Pancreas (tissue), 10 donors: ENCODE data around the gene OLIG1. TPM values are rescaled to one million over a fixed set of nuclear protein-coding genes. Genes with fewer than 3 reads are reported as not detected.
A peak's percentile ranks its signal among the peaks of the same experiment; 100 is the strongest.

ENCODE experiments used
- ATAC-seq, 4 donors: fragments of 200-7000 bp; cut with Tn5 transposase; one replicate each; pipeline versions ENCODE4 v1.8.0 to v1.9.1; 2020; ENCODE audit warnings: mild to moderate bottlenecking in 4 of 4, moderate library complexity in 4 of 4
- DNase-seq, 6 donors: peaks; one replicate each; pipeline ENCODE4 v3.0.0-alpha.2; 2020
- FAIRE-seq: peaks from 2 replicates; lab custom pipeline; 2012; peaks lifted over from hg19 to GRCh38; lab: Jason Lieb, UNC
- H3K27ac ChIP-seq, 4 donors: fragments of 200-600 bp; sonication (generic); 1 replicate in 3 of 4; 2 replicates in 1 of 4; pipeline versions ENCODE4 v1.5.0 to v1.8.0; 2020
- H3K27me3 ChIP-seq, 4 donors: fragments of 200-600 bp; one replicate each; pipeline ENCODE4 v1.8.0; 2021
- H3K36me3 ChIP-seq, 3 donors: fragments of 200-600 bp; sonication (generic) in 1 of 3; one replicate each; pipeline versions ENCODE4 v1.5.0 to v1.8.0; 2020 to 2021
- H3K4me1 ChIP-seq, 3 donors: fragments of 200-600 bp; one replicate each; pipeline ENCODE4 v1.8.0; 2021
- H3K4me3 ChIP-seq, 4 donors: fragments of 200-600 bp; sonication (generic) in 2 of 4; one replicate each; pipeline versions ENCODE4 v1.5.0 to v1.8.0; 2020 to 2021
- H3K9me3 ChIP-seq, 4 donors: fragments of 200-600 bp; one replicate each; pipeline ENCODE4 v1.8.0; 2021
- CTCF ChIP-seq, 4 donors: fragments of 200-600 bp; sonication (generic) in 3 of 4; IDR thresholded peaks; one replicate each; pipeline versions ENCODE4 v1.5.0 to v1.8.0; 2021; ENCODE audit warnings: antibody characterized with exemption in 4 of 4
- WGBS, 2 donors: extraction: QIAGEN DNeasy Blood & Tissue Kit; methylation state at CpG; one replicate each; pipeline ENCODE4 v1.1.7; 2013; 5-methylcytosine and 5-hydroxymethylcytosine counted together
- intact Hi-C, 3 donors: fragments of 100-400 bp; cut with DNase I; formaldehyde crosslinking; loops; one replicate each; pipeline versions ENCODE4 v1.11.1 to v1.14.2; 2022
- polyA plus RNA-seq, 2 donors: library from polyadenylated mRNA; stranded (reverse); fragments of 200-250 nt; gene quantifications; one replicate each; pipeline ENCODE4 v1.2.3, GENCODE V29; 2013
- total RNA-seq, 6 donors: library from RNA; stranded (reverse); fragmentation: NEBNext Ultra II Directional in 4 of 6; extraction: Animal tissue kit (Norgen Biotek cat#: 25700) in 4 of 6; gene quantifications; one replicate each; pipeline versions ENCODE4 v1.2.1 to v1.2.4, GENCODE V29; 2021 to 2023
- donor health status: healthy with polysubstance abuse.
- donor health status: DM: no; HTN: no; CAD: no; lungs with moderate emphysema.
- donor health status: DM: no; HTN: no; CAD: no.
- donor health status: control.
- donor health status: control.
- donor health status: Bipolar disorder and iron deficiency.
- donor health status: DM: yes; HTN: yes; CAD: no.
- donor health status: DM: no; HTN: no; CAD: no.
- donor health status: DM: no; HTN: no; CAD: no.
- donor health status: DM: yes; HTN: yes; CAD: no.

Gene OLIG1
- total and polyA plus RNA-seq, 8 donors = 0.09 to 0.51 (median 0.19) TPM; not detected in 3

DNA sequence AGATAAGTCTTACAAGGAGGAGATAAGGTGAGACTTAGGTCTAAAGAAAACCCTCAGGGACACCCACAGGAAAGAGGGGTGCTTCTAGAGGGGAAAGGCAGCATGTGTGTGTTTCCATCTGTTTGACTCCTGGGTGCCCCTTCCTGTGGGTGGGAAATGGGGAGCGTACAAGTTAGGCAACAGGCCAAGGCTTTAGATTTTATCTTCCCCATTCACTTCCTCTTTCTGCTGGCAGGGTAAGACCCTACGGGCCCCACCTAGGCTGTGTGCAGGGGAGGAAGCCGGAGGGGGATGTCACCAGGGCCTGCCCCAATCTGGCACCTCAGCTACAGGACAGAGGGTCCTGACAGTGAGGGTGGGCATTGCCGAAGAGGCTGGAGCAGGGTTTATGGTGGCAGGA is 2.5 kb upstream of the OLIG1 start:
- FAIRE-seq (no peak), DNase-seq (no peak), ATAC-seq (no peak)
- H3K36me3 ChIP-seq = no peaks in the 10 kb centered on the region
- no peaks in the 10 kb centered on the region for H3K9me3 ChIP-seq
- H3K4me3 ChIP-seq = no peak overlapping the region
- H3K27ac ChIP-seq = no peak overlapping the region
- TF ChIP-seq CTCF (IDR thresholded peaks at IDR 0.05) = no peak
- WGBS, 2 donors = 56 to 77% methylated on average over 4 of the region's 4 CpGs
- H3K27me3 ChIP-seq = peaks cover 0 to 44% (median 8%) of the 10 kb centered on the region in 4 donors
- intact Hi-C loops = no loop called here
- H3K4me1 ChIP-seq = peaks cover 0 to 8% (median 8%) of the 10 kb centered on the region in 3 donors

GRCh38 chr21:33069243-33069642 is 698 bp upstream of the OLIG1 start:
- Histone ChIP-seq H3K36me3 (no peaks in the 10 kb centered on the region), H3K9me3 (no peaks in the 10 kb centered on the region), H3K4me3 (no peak overlapping the region), H3K4me1 (peaks cover 0 to 8% (median 8%) of the 10 kb centered on the region in 3 donors), H3K27me3 (peaks cover 0 to 55% (median 8%) of the 10 kb centered on the region in 4 donors), H3K27ac (no peak overlapping the region)
- intact Hi-C loops = no loop called here
- no peak for DNase-seq
- TF ChIP-seq CTCF (IDR thresholded peaks at IDR 0.05) = no peak
- ATAC-seq = no peak
- WGBS, 2 donors = 60 to 62% methylated on average over 5 of the region's 5 CpGs
- no peak for FAIRE-seq

GRCh38 chr21:33069645-33069993 is 322 bp upstream of the OLIG1 start:
- no peaks in the 10 kb centered on the region for H3K9me3 ChIP-seq
- TF ChIP-seq CTCF (IDR thresholded peaks at IDR 0.05) = no peak
- 2 to 3% methylated on average over 11 of the region's 11 CpGs for WGBS, 2 donors
- no peak for FAIRE-seq
- ATAC-seq = no peak
- DNase-seq = no peak
- H3K36me3 ChIP-seq = no peaks in the 10 kb centered on the region
- intact Hi-C loops = no loop called here
- H3K27ac ChIP-seq = no peak overlapping the region
- H3K4me1 ChIP-seq = peaks cover 0 to 8% (median 8%) of the 10 kb centered on the region in 3 donors
- H3K27me3 ChIP-seq = peaks cover 0 to 55% (median 8%) of the 10 kb centered on the region in 4 donors
- peak overlapping the region in 2 of 4 donors; percentile 26 to 49 for H3K4me3 ChIP-seq

DNA sequence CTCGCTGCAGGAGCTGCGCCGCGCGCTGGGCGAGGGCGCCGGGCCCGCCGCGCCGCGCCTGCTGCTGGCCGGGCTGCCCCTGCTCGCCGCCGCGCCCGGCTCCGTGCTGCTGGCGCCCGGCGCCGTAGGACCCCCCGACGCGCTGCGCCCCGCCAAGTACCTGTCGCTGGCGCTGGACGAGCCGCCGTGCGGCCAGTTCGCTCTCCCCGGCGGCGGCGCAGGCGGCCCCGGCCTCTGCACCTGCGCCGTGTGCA is 730 bp downstream of the OLIG1 start:
- Histone ChIP-seq H3K27ac (no peak overlapping the region), H3K36me3 (no peaks in the 10 kb centered on the region), H3K9me3 (no peaks in the 10 kb centered on the region), H3K4me1 (peaks cover 0 to 8% (median 8%) of the 10 kb centered on the region in 3 donors), H3K4me3 (peak overlapping the region in 2 of 4 donors; percentile 26 to 49), H3K27me3 (peaks cover 0 to 55% (median 8%) of the 10 kb centered on the region in 4 donors)
- no peak for ATAC-seq
- TF ChIP-seq CTCF (IDR thresholded peaks at IDR 0.05) = no peak
- FAIRE-seq = no peak
- DNase-seq = no peak
- 0 to 1% methylated on average over 16 to 44 of the region's 44 CpGs for WGBS, 2 donors
- intact Hi-C loops = no loop called here

DNA sequence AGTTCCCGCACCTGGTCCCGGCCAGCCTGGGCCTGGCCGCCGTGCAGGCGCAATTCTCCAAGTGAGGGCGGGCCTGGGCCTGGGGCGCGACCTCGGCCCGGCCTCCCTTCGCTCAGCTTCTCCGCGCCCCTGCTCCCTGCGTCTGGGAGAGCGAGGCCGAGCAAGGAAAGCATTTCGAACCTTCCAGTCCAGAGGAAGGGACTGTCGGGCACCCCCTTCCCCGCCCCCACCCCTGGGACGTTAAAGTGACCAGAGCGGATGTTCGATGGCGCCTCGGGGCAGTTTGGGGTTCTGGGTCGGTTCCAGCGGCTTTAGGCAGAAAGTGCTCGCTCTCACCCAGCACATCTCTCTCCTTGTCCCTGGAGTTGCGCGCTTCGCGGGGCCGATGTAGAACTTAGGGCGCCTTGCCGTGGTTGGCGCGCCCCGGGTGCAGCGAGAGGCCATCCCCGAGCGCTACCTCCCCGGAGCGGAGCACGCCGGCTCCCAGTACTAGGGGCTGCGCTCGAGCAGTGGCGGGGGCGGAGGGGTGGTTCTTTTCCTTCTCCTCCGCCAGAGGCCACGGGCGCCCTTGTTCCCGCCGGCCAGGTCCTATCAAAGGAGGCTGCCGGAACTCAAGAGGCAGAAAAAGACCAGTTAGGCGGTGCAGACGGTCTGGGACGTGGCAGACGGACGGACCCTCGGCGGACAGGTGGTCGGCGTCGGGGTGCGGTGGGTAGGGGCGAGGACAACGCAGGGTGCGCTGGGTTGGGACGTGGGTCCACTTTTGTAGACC is 1.2 kb downstream of the OLIG1 start:
- H3K27ac ChIP-seq = no peak overlapping the region
- peak overlapping the region in 2 of 4 donors; percentile 26 to 49 for H3K4me3 ChIP-seq
- H3K9me3 ChIP-seq = no peaks in the 10 kb centered on the region
- H3K4me1 ChIP-seq = peaks cover 0 to 8% (median 8%) of the 10 kb centered on the region in 3 donors
- WGBS, 2 donors = 1% methylated on average over 51 to 69 of the region's 69 CpGs
- intact Hi-C loops = no loop called here
- no peaks in the 10 kb centered on the region for H3K36me3 ChIP-seq
- FAIRE-seq (no peak), DNase-seq (peak in 1 of 6 donors; percentile 64), ATAC-seq (peak in 3 of 4 donors; percentile 31 to 40 (median 35))
- H3K27me3 ChIP-seq = peaks cover 0 to 55% (median 6%) of the 10 kb centered on the region in 4 donors
- TF ChIP-seq CTCF (IDR thresholded peaks at IDR 0.05) = no peak
